ENCODE results near the gene PLCB2. TPM values are rescaled to one million over a fixed set of nuclear protein-coding genes. Genes with fewer than 3 reads are reported as not detected.
A peak's percentile ranks its signal among the peaks of the same experiment; 100 is the strongest.

PLCB2 gene
- total RNA-seq, 2 donors from 2014 or later, result 90.4 to 91.8 TPM

DNA sequence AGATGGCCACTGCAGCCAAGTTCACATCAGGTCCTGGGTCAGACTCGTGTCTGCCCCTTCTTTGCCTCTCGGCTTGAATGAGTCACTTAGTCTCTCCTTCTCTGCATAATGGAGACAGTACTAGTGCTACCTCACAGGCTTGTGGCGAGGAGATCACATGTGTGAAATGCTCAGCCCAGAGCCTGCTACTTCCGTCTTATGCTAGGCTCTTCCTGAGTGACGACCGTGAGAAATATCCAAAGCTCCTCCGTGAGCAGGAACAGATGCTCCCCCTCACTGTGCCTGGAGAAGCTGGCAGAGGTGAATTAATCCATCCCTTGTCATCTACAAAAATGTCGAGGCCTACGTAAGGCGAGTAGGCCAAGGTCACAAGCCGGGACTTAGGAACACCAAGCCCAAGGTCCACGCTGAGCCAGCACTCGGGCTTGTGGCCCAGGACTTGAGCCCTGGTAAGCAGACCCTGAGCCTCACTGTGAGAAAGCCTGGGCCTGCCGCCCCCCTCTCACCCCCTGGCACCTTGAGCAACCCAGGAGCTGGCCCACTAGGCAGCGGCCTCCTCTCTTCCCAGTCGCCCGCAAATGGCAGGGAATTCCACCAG, 51.0 kb downstream of the PLCB2 start:
- peaks cover 0 to 2% of the 10 kb centered on the region in 2 donors for H3K36me3 Mint-ChIP-seq (ENCODE audit: insufficient read depth in 2 of 2)
- no peaks in the 10 kb centered on the region for H3K4me1 Mint-ChIP-seq (ENCODE audit: low read depth)
- no peaks in the 10 kb centered on the region for H3K9me3 Mint-ChIP-seq
- peaks cover 22% of the 10 kb centered on the region for H3K27me3 Mint-ChIP-seq (ENCODE audit: low read depth)
- DNase-seq (no peak), ATAC-seq (replicated peaks in 1 of 2) (peak; percentile 41 to 55)
- no peak overlapping the region for H3K4me3 Mint-ChIP-seq
- no peak overlapping the region for H3K27ac Mint-ChIP-seq

DNA sequence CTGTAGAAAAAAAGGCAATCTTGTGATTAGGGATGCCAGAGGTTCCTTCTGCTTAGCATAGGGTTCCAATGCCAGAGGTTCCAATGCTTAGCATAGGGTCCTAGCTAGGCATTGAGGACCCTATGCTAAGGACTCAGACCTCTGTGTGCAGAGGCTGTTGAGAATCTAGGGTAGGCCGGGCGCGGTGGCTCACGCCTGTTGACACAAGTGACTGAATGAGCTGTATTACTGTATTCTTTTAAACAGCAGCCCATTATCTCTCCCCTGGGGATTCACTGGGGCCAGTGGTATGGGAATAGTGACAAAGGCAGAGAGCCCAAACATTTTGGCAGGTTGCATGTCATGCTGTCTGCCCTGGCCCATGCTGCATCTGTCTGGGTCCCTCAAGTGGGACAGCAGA, 52.7 kb downstream of the PLCB2 start:
- ATAC-seq (replicated peaks in 1 of 2) (no peak), DNase-seq (no peak)
- Mint-ChIP-seq H3K4me1 (ENCODE audit: low read depth) (no peaks in the 10 kb centered on the region), H3K36me3 (ENCODE audit: insufficient read depth in 2 of 2) (peaks cover 0 to 2% of the 10 kb centered on the region in 2 donors), H3K27me3 (ENCODE audit: low read depth) (peaks cover 32% of the 10 kb centered on the region), H3K9me3 (no peaks in the 10 kb centered on the region), H3K27ac (no peak overlapping the region), H3K4me3 (no peak overlapping the region)

DNA sequence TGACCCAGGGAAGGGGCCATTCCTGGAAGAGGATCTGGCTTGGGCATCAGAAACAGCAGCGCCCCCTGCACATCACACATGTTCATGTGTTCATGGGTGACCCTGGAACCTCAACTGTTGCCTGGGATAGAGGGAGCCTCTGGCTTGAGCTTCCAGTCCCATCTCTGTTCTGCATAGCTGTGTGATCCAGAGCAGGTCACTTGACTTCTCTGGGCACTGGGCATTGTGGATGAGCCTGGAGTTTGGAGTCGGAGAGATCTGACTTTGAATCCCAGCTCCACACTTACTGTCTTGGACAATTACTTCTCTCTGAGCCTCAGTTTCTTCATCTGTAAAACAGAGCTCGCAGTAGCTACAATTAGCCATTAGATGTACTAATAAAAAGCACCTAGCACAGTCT, 53.3 kb downstream of the PLCB2 start:
- peaks cover 0 to 2% of the 10 kb centered on the region in 2 donors for H3K36me3 Mint-ChIP-seq (ENCODE audit: insufficient read depth in 2 of 2)
- H3K27ac Mint-ChIP-seq, result no peak overlapping the region
- peaks cover 32% of the 10 kb centered on the region for H3K27me3 Mint-ChIP-seq (ENCODE audit: low read depth)
- H3K4me3 Mint-ChIP-seq, result no peak overlapping the region
- DNase-seq (no peak), ATAC-seq (replicated peaks in 1 of 2) (no peak)
- H3K4me1 Mint-ChIP-seq (ENCODE audit: low read depth), result no peaks in the 10 kb centered on the region
- no peaks in the 10 kb centered on the region for H3K9me3 Mint-ChIP-seq

DNA sequence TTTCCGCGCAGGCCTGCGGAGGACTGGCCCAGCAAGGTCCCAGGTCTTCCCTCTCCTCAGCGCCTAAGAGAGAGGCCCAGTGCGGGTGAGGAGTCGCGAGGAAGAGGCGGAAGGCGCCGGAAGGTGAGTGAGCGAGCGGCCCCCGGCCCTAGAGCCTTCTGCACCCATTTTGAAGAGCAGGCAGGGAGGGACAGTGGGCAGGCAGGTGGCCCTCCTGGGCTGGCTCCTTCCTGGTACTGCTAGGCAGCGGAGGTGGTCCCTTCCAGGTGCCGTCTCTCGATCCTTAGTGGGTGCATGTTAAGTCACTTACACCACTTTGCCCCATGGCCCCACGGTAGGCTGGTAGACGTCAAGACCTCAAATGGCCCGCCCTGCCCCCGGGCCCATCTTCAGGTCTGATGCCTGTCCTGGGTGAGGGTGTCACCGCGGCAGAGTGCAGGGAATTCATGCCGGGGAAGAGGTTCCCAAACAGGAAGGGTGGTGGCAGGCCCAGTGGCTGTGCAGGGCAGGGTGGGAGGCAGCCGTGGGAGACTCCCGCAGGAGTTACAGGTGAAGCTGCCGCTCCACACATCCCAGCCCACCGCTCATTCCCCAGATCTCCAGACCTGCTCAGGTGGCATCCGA, 54.5 kb downstream of the PLCB2 start:
- DNase-seq (no peak), ATAC-seq (replicated peaks in 1 of 2) (peak in 1 of 2 donors; percentile 41)
- H3K27me3 Mint-ChIP-seq (ENCODE audit: low read depth), result peaks cover 32% of the 10 kb centered on the region
- H3K27ac Mint-ChIP-seq, result no peak overlapping the region
- peaks cover 0 to 2% of the 10 kb centered on the region in 2 donors for H3K36me3 Mint-ChIP-seq (ENCODE audit: insufficient read depth in 2 of 2)
- no peaks in the 10 kb centered on the region for H3K9me3 Mint-ChIP-seq
- H3K4me3 Mint-ChIP-seq, result peak overlapping the region; percentile 74 to 85
- no peaks in the 10 kb centered on the region for H3K4me1 Mint-ChIP-seq (ENCODE audit: low read depth)

DNA sequence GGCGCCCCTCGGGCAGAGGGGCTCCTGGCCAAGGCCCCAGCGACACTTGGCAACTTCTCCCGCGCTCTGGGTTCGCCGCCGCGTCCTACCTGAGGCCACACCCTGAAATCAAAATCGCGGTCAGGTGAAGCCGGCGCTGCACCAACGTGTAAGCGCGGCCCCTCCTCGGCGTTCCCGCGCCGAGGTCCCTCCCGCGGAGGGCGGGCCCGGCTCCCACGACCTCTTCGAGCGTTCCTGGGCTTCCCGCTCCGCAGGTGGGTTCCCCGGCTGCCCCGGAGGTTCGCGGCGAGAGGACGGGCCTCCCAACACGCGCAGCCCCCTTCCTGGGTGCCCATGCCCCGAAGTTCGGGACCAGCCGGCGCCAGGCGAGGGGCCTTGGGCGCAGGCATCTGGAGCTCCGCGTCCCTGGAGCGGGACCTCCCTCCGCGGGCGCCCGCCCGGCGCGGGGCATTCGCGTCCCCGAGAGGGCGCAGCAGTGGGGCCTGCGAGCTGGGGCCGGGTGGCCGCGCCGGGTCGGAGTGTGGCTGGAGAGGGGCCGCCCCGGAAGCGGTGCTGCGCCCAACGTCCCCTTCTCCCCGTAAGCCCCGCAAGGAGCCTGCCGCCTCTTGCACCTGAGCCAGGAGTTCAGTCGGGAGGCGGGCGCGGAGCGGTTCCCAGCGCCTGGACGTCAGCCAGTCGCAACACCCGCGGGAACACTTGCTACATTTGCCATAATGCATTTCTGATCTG, 55.1 kb downstream of the PLCB2 start:
- Mint-ChIP-seq H3K27ac (no peak overlapping the region), H3K9me3 (no peaks in the 10 kb centered on the region), H3K4me3 (peak overlapping the region; percentile 74 to 85), H3K27me3 (ENCODE audit: low read depth) (peaks cover 32% of the 10 kb centered on the region), H3K4me1 (ENCODE audit: low read depth) (no peaks in the 10 kb centered on the region), H3K36me3 (ENCODE audit: insufficient read depth in 2 of 2) (peaks cover 0 to 2% of the 10 kb centered on the region in 2 donors)
- ATAC-seq (replicated peaks in 1 of 2) (peak; percentile 59 to 69), DNase-seq (peak; percentile 13 to 36)

DNA sequence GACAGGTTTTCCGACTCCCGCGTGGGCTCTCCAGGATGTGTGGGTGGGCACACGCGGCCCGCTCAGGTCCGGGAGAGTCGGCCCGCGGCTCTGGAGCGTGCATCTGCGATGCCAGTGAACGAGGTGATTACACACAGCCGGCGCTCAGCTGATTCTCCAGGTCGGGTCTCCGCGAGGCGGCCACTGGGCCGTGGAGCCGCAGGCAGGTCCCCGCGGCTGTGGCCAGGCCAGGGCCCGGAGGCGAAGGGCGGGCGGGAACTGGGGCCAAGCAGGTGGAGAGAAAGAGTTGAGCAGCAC, 55.6 kb downstream of the PLCB2 start:
- Mint-ChIP-seq H3K36me3 (ENCODE audit: insufficient read depth in 2 of 2) (peaks cover 0 to 2% of the 10 kb centered on the region in 2 donors), H3K9me3 (no peaks in the 10 kb centered on the region), H3K4me1 (ENCODE audit: low read depth) (no peaks in the 10 kb centered on the region), H3K27ac (no peak overlapping the region), H3K4me3 (no peak overlapping the region), H3K27me3 (ENCODE audit: low read depth) (peaks cover 32% of the 10 kb centered on the region)
- ATAC-seq (replicated peaks in 1 of 2), result no peak
- DNase-seq, result no peak

DNA sequence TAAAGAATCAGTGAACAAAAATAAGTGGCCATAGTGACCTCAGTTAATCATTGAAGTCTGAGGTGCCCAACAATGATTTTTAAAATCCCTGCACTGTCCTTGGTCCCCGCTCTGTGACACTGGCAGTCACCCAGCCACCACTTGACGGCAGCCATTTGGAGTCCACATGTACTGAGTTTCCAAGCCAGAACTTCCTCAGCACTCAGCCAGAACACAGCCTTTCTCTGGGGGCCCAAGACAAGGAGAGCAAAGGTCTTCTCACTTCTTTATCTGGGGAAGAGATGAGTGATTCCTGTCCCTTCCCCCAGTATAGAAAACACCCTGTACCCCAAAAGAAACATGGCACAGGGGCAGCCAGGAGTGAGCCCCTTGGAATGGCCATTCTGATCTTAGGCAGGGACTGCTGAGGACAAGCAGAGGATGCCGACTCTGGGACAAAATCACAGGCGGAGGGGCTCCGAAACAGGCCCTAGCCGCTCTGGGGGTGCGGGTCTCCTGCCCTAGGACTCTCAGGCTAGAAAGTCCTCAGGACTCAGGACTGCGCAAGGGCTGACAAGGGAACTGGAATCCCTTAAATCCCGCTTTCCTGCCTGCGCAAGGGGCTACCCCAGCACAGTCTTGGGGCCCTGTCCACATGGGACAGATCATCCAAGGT, 56.1 kb downstream of the PLCB2 start:
- Mint-ChIP-seq H3K9me3 (no peaks in the 10 kb centered on the region), H3K4me1 (ENCODE audit: low read depth) (no peaks in the 10 kb centered on the region), H3K36me3 (ENCODE audit: insufficient read depth in 2 of 2) (peaks cover 0 to 2% of the 10 kb centered on the region in 2 donors), H3K27me3 (ENCODE audit: low read depth) (peaks cover 32% of the 10 kb centered on the region), H3K4me3 (peak overlapping the region; percentile 55 to 57), H3K27ac (no peak overlapping the region)
- DNase-seq, result no peak
- no peak for ATAC-seq (replicated peaks in 1 of 2)

DNA sequence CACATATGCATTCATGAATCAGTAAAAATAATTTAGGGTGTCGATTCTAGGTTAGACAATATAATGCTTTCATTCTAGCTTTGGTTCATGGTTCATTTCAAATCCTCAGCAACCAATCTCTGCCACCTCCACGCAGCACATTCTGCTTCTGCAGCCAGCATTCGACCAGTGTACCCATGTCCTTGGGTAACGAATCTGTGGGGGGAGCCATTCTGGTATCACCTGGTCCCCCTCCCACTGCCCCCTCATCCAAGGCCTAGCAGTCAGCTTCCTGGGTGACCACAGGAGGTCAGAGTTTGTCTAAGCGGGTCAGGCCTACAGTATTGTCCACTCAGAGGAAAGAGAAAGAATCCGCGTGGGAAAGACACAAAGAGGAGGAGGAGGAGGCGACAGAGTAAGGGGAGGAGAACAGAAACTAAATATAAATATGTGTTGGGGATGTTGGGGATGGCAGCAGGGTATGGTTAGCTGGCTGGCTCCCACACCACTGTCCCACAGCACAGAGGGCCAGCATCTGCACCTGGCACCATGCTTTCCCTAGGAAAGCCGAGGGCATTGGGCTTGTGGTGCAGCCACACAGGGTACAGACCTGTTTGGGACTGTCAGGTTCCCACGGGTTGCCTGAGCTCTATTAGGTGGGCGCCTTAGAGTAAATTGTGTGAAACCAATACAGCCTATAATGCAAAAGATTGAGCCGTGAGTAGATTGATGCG, 56.8 kb downstream of the PLCB2 start:
- Mint-ChIP-seq H3K36me3 (ENCODE audit: insufficient read depth in 2 of 2) (peaks cover 0 to 2% of the 10 kb centered on the region in 2 donors), H3K27ac (no peak overlapping the region), H3K4me1 (ENCODE audit: low read depth) (no peaks in the 10 kb centered on the region), H3K9me3 (no peaks in the 10 kb centered on the region), H3K27me3 (ENCODE audit: low read depth) (peaks cover 32% of the 10 kb centered on the region), H3K4me3 (peak overlapping the region; percentile 55 to 57)
- ATAC-seq (replicated peaks in 1 of 2) (no peak), DNase-seq (no peak)

DNA sequence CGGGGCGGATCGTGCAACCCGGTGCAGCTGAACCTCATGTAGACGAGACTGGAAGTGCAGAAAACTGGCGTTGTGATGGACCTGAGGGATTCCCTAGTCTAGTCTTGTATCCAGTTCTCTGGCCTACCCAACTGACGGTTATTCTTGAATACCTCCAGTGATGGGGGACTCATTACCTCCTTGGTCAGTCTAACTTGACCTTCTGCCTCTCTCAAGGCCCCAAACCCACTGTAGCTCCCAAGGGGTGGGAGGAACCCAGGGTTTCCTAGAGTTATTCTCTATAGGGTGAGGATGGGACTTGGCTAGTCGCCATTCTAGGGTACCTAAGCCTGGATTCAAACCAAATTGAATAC, 57.5 kb downstream of the PLCB2 start:
- no peak for DNase-seq
- Mint-ChIP-seq H3K9me3 (no peaks in the 10 kb centered on the region), H3K36me3 (ENCODE audit: insufficient read depth in 2 of 2) (peaks cover 0 to 2% of the 10 kb centered on the region in 2 donors), H3K27me3 (ENCODE audit: low read depth) (peaks cover 32% of the 10 kb centered on the region), H3K4me1 (ENCODE audit: low read depth) (no peaks in the 10 kb centered on the region), H3K27ac (no peak overlapping the region), H3K4me3 (no peak overlapping the region)
- no peak for ATAC-seq (replicated peaks in 1 of 2)

DNA sequence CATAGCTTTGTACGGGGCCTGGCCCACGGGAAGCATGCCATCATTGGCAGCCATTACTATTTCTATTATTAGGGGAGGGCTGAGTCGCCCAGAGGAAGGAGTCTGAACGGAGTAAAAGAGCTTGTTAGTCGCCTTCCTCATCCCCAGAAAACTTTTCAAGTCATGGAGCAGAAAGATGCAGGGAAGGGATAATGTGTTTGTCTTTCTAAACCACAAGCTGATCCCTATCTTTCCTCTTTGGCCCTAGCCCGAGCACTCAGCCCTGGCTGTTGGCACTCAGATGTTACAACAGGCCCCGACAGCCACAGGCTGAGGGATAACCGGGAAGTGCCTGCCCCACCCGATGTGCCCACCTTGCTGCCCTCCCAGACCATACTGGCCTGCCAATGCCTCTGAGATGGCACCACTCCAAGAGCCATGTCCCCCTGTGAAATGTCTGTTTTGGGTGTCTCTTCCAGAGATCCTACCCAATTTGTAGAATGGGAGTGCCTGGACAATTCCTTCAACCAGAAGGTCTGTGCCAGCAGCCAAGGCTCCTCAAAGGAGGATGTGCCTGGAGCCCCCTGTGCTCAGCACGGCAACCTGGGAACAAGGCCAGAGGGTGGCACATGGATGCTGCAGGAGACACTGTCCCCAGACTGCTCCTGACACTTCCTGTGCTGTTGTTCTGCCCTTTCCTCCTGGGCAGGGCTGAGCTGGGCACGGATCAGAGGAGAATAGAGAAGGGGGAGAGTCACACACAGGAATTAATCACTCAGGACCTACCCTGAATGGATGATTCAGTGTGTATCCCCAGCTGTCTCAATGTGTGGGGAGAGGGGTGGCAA, 58.0 kb downstream of the PLCB2 start:
- H3K27me3 Mint-ChIP-seq (ENCODE audit: low read depth), result peaks cover 30% of the 10 kb centered on the region
- H3K27ac Mint-ChIP-seq, result no peak overlapping the region

DNA sequence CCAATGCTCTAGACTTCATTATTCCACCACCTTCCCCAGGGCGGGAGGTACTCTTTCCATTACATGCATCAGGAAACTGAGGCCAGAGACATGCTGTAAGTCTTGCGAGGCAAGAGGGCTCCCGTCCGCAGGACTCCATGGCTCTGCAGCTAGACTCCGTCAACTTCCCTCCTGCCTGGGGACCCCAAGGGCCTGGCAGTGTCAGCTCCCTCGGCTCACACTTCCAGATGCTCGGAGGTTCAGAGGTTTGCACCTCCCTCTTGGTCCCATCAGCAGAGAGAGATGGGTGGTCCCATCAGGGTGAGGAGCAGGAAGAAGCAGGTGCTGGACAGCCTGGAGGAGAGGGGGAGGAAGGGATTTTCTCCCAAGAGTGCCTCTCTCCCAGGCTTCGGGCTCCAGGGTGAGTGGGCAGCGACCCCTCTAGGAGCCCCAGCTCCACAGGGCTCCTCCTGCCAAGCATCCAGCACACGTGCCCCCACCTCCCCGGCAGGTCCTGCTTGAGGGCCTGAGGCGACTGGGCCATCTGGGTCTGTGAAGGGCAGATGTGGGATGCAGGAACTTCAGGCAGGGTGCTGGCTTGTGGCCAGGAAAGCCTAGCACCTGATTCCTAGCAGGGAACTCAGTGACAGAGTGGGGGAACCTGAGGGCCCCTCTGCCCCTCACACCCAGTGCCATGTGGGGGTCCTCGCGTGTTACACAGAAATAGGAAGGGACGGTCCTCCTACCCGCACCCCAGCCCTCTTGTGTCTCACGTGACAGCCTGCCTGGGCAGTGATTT, 59.5 kb downstream of the PLCB2 start:
- H3K27ac Mint-ChIP-seq, result no peak overlapping the region
- no peak for DNase-seq
- ATAC-seq (replicated peaks in 1 of 2), result no peak
- no peaks in the 10 kb centered on the region for H3K36me3 Mint-ChIP-seq (ENCODE audit: insufficient read depth in 2 of 2)
- no peaks in the 10 kb centered on the region for H3K9me3 Mint-ChIP-seq
- peaks cover 15% of the 10 kb centered on the region for H3K27me3 Mint-ChIP-seq (ENCODE audit: low read depth)
- H3K4me3 Mint-ChIP-seq, result no peak overlapping the region
- no peaks in the 10 kb centered on the region for H3K4me1 Mint-ChIP-seq (ENCODE audit: low read depth)

More for the DNA sequence above, 58.0 kb downstream of the PLCB2 start:
- no peaks in the 10 kb centered on the region for H3K9me3 Mint-ChIP-seq
- DNase-seq, result no peak
- no peak for ATAC-seq (replicated peaks in 1 of 2)
- H3K36me3 Mint-ChIP-seq (ENCODE audit: insufficient read depth in 2 of 2), result peaks cover 0 to 2% of the 10 kb centered on the region in 2 donors
- no peaks in the 10 kb centered on the region for H3K4me1 Mint-ChIP-seq (ENCODE audit: low read depth)
- H3K4me3 Mint-ChIP-seq, result no peak overlapping the region

Data from activated T-cell treated with anti-CD3 and anti-CD28 coated beads, Interleukin-2, amount 50 U/mL, for 72 hours (primary cell).